Fibroblast of pulmonary artery (primary cell): ENCODE results near the gene ZNF518B.

Source experiments
- DNase-seq: peaks from one replicate; pipeline ENCODE4 v3.0.0-alpha.2; 2010; ENCODE audit warnings: low read depth
- H3K4me3 ChIP-seq: replicated peaks from 2 replicates; pipeline ENCODE4 v1.5.1; 2011; ENCODE audit warnings: low read depth, mild to moderate bottlenecking, control low read depth, low read length, moderate library complexity
- TF ChIP-seq, protein P1 (sequence below): IDR thresholded peaks from 2 replicates; pipeline ENCODE4 v1.5.1; 2011; ENCODE audit warnings: mild to moderate bottlenecking, control low read depth, low read length, inconsistent platforms; ENCODE audit errors: missing control alignments

Gene ZNF518B, protein sequence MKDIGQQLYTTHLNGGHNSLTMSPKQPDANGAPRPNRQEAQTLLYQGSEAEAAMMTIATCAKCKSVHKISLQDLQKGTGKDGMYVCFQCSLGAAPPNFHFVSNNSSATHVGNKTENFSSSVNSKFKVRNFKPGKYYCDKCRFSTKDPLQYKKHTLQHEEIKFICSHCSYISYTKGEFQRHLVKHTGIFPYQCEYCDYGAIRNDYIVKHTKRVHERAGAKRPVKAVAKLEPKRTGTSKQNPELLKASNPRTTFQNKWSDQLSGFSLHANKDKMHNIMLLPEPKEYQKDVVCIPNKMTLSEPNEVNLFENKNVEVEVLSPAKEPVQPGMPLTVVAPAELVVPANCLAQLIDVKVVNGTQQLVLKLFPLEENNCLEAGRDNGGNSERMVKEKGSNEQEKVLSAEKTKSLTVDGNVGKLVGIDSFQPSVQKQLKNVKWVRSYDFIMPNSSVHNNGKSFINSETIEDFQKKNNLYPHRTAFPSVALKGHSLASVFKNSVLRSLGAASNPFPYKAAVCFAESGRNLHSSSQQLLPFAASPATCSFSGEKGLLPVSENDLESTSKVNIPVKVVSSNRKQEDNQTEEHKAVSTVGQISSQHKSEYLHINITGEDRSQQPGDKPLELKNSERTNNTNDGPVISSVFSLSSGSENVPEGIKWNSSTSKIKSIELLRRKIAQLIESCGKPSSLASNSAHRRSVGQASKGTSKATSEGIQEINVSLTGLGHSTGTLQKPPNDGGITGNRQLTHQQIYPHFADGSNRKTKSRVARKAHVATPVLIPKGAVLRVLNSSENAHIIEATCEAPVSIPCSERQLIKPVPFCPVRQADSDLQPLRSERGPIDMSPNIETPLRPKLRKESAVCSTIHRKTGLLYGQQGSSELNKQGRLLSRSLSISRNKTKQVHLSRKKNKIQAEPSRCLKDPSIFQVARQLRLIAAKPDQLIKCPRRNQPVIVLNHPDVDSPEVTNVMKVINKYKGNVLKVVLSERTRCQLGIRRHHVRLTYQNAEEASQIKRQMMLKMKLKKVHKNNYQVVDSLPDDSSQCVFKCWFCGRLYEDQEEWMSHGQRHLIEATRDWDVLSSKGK

DNA sequence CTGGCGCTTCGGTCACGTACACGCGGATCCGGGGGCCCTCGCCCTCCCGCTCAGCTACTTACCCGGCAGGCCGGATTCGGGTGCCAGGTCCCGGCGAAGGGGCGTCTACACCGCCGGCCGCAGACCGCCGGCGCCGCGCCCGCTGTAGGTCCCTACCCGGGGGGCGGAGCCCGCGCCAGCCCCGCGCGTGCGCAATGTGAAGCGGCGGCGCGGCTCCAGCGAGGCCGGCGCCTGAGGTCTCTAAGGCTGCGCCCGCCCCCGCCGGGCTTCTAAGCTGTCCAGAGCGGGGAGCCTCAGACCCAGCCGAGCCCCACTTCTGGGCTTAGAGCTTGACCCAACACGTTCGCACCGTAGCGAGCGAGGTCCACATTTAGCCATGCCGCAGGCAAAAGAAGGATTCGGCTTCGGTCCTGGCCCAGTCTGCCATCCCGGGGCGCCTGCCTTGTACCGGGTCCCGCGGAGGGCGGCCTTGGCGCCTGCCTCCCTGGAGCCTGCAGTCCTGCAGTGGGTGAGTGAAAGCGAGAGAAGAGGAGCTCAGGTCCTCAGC is at the start of gene ZNF518B:
TSS of gene ZNF518B (minus strand) at position 172 of the 547 bp plus-strand sequence. CDS start 11,098 bp downstream, outside the sequence.
- TF ChIP-seq, protein P1, sequence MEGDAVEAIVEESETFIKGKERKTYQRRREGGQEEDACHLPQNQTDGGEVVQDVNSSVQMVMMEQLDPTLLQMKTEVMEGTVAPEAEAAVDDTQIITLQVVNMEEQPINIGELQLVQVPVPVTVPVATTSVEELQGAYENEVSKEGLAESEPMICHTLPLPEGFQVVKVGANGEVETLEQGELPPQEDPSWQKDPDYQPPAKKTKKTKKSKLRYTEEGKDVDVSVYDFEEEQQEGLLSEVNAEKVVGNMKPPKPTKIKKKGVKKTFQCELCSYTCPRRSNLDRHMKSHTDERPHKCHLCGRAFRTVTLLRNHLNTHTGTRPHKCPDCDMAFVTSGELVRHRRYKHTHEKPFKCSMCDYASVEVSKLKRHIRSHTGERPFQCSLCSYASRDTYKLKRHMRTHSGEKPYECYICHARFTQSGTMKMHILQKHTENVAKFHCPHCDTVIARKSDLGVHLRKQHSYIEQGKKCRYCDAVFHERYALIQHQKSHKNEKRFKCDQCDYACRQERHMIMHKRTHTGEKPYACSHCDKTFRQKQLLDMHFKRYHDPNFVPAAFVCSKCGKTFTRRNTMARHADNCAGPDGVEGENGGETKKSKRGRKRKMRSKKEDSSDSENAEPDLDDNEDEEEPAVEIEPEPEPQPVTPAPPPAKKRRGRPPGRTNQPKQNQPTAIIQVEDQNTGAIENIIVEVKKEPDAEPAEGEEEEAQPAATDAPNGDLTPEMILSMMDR, result no peak
- DNase-seq, result peak; percentile 69
- peak within 1 kb of the TSS; percentile 65 for H3K4me3 ChIP-seq

DNA sequence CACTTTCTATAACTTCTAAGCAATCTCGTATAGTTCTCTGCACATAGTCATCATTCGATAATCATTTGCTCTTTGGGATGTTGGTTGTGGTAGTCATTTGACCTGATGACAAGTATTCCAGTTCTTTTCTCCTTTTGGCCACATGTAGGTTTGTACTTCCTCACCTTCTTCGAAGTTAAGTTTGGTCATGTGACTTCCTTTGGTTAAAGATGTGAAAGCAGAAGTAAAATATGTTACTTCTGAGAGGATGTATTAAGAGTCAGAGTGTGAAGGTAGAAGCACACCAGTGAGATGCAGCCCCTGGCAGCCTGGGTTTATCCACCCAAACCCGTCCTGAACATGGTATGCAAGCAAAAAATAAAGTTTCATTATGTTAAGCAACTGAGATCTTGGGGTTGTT is 48.9 kb upstream of the ZNF518B start:
- no peak overlapping the region for H3K4me3 ChIP-seq
- TF ChIP-seq, protein P1, result no peak
- DNase-seq, result no peak

DNA sequence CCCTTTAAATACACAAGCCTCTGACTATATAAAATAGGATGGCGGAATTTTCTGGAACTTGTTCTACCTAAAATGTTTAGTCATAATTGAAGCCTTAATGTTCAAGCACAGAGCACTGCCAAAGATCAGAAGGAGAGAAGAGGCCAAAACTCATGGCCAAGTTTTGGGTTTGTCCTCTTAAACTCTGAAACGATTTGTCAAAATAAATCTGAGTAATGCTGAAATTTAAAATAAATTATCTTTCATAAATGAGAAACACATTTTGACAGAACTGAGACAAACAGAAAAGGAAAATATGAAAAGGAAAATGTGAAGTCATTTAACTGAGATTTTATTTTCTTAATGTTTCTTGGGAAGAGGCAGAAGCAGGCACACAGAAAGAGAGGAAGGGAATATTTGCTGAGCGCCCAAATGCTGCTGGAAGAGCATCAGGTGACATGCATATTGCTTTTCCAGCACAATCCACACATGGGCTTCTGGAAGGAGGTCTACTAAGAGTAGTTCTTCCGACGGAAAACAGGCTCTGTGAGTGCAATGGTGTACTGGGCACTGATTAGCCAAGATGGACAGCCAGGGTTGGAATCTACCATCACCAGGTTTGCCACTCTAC is 47.4 kb upstream of the ZNF518B start:
- no peak for DNase-seq
- no peak overlapping the region for H3K4me3 ChIP-seq
- TF ChIP-seq, protein P1, result no peak

DNA sequence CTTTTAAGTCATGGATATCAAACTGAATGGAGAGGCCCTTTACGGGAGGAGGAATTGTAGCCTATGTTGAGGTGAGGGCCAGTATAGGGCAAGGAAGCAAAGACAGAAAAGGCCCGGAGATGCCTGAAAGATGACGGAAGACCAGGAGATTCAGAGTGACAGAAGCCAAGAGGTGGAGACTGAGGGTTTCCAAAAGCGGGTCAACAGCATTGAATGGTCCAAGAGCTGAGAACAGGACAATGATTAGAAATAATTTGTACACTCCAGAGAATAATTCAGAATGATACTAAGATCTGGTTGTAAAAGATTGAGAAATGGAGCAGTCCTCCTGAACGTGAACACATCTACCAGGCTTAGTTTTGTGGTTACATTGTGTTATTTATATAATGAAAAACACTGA is 45.5 kb upstream of the ZNF518B start:
- DNase-seq, result no peak
- H3K4me3 ChIP-seq, result no peak overlapping the region
- TF ChIP-seq, protein P1, result no peak

DNA sequence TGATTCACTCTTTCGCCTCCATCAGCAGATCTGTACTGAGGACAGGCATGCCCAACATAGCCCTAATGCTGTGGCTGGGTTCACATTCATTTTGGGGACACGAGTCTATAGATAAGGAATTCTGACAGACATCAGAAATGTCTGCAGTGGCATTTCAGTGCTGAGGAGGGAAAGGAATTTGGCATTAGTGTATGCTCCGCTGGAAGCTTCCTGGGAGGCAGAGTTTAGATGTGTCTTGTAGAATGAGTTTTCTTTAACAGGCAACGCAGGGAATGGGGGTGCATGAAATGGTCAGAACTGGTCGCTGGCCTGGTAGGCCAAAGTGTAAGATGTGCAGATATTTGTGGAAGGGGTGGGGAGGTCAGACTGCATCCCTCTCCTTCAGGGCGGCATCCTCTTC is 43.5 kb upstream of the ZNF518B start:
- TF ChIP-seq, protein P1, result no peak
- no peak for DNase-seq
- no peak overlapping the region for H3K4me3 ChIP-seq

DNA sequence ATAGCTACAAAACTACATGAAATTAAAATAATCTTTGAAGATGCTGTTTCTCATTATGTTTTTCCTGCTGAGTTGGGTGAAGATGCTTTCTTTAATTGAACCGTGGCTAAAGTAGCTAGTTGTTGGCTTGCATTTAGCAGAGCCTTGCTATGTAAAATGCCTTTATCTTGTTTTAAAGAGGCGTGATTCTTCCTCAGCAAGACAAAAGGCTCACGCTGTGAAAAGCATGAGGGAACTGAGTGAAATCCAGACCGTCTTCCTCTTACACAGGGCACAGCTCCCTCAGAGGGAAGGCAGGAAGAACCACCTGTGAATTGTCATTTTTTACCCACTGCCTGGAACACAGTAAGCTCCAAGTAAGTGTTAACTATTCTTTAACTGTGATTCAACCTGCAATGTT is 39.0 kb upstream of the ZNF518B start:
- TF ChIP-seq, protein P1, result no peak
- DNase-seq, result no peak

More for the DNA sequence above, 39.0 kb upstream of the ZNF518B start:
- H3K4me3 ChIP-seq, result no peak overlapping the region
